SK-N-MC (cell line): Measurements from ENCODE around the gene CCDC154.

Experiments
- EZH2 ChIP-seq: fragments of 200-600 bp; sonication (generic); IDR thresholded peaks from one replicate; pipeline ENCODE4 v1.6.1; 2017; ENCODE audit warnings: antibody characterized with exemption
- POLR2AphosphoS5 ChIP-seq: IDR thresholded peaks from 2 replicates; pipeline ENCODE4 v1.6.1; 2012; ENCODE audit warnings: mild to moderate bottlenecking, low read depth, low read length, borderline replicate concordance

GRCh38 chr16:1428511-1428910 lies 15.8 kb downstream of the CCDC154 start:
- no peak for TF ChIP-seq EZH2
- no peak for TF ChIP-seq POLR2AphosphoS5
